HL-60/S4 treated with phorbol 12-myristate 13-acetate at 8.2 ng/mL for 4 days and 3 days (cell line): ENCODE data around the gene MAMDC2.

Experiments used
- in situ Hi-C: fragments of 300-500 bp; cut with MboI; formaldehyde crosslinking; loops from 2 replicates; pipeline ENCODE4 v1.15.0; 2022; ENCODE audit warnings: low sequenced_read_pairs

The MAMDC2 gene

DNA sequence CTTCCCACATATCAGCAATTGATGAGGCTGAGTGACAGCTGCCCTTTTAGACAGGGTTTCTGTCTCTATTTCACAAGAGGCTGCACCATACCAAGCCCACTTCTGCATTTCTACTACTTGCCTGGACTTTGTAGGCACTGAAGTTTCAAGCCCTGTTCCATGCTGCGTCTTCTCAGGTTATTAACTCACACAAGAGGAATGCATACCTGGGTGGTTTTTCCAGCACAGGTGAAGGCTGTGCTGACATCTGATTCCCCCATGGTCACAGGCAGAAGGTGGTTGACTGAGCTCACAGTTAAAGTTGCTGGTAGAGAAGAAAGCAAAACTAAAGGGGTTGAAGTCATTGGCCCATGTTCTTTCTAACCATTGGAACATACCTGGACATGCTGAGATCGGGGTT lies 86.6 kb downstream of the MAMDC2 start:
- in situ Hi-C loops: no loop called here

DNA sequence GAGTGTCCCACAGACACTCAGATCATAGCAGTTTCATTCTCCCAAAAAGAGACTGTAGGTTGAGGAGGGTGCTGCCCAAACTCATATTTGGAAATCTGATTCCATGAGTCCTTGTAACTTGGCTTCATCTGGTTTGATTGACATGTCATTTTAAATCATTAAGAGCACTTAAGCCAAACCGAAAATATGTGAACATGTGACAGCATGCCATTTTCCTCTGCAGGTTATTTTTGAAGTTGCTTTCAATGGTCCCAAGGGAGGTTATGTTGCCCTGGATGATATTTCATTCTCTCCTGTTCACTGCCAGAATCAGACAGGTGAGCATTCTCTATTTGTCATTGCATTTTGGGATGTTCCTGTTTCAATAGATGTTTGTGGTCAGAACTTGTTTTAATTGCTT lies 87.6 kb downstream of the MAMDC2 start:
- in situ Hi-C loops: no loop called here

DNA sequence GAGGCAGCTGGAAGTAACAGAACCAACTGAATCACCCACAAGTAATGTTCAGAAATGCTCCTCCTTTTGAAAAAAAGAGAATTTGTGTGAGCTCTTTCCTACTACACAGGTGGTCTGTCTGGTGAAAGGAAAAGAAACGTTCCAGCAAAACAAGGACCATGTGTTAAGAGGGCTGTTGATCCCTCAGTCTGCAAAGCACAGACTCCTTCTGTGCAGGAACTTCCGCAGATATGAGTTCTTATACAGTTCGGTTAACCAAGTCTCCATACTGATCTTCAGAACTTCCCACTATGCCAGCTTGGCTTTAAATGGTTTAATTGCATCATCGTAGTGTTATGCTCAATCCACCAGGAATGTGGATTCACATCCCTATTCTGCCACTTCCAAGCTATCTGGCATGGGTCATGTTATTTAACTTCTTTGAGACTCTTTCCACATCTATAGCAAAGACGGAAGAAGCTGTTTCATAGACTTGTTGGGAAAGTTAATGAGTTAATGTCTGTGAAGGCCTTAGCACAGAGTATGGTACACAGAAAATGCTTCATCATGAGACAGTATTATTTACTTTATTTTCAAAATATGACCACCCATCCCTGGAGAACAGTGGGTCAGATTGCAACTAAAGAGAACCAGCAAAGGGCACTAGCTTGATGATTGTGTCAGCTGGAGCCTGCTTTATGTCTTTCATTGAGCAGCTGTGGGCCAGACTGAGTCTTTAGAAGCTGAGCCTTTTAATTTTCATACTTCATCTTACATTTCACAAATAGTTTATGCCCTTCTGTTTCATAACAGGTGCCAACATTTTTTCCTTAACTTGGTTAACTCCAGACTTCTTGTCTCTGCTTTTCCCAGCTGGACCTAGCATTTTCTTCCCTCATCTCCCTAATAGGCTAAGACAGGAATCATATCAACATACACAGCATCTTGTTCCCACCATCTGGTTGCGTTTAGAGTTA lies 89.9 kb downstream of the MAMDC2 start:
- in situ Hi-C loops: no loop called here

DNA sequence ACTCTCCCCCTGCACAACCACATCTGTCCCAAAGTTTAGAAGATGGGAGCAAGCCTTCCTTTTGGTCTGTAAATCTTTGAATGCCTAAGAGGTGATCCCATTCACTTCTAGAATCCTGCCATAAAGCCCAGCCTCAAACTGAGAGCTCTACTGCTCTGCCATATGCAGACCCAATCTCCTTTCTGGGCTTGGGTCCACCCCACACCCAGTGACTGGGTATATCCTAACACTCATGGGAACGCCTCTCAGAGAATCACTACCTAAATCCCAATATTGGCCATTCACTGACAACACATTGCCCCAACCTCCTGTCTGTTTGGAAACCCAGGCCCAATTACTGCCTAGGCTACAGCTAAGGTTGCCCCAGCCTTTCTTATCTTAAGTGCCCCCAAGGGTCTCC lies 90.7 kb downstream of the MAMDC2 start:
- in situ Hi-C loops: no loop called here

DNA sequence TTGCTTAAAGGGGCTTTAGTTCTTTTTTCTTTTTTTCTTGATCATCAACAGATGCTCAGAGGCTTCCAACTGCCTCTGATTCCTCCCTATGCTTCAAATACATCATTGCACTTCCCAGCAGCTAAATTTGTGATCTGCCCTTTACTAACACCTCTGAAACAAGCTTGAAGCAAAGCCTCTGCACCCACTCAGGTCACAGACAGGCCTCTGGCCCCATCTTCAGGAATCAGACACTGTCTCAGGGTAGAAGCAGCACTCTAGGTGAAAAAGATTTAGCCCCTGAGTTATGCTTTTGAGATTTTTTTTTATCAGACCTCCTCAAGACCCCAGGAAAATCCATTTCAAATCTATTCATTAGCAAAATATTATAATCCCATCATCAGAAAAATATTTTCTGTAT lies 91.5 kb downstream of the MAMDC2 start:
- in situ Hi-C loops: no loop called here

DNA sequence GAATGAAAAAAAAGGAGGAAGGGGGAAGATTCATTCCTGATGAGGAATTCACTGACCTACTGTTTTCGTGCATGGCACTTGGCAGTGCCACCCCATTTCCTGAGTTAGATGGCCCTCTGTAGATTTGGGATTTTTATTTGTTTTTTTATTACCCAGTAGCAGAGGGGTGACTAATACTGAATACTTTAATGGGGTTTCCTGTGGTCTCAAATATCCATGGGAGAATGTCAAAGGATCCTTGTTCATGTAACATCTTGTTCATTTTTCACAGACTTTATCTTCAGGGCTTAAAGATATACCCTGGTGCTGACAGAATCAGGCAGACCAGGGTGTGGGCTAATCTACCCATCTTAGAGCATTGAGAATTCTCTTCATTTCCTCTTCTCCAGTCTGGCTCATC lies 93.0 kb downstream of the MAMDC2 start:
- in situ Hi-C loops: no loop called here

DNA sequence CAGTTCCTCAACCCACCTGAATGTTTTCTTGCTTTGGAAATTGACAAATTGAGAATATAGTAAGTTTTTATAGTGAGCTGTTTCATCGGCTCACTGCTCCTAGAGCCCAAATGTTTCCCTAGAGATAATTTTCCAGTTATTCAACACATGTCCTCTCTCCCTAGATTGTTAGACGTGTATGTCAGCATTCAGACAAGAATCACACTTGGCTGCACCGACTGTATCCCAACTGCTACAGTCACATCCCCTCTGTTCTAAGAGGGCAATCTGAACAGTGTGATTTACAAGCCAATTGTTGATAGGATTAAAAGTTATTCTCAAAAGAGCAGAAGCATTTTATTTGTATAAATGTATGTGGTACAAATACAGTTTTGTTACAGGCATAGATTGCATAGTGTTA lies 93.9 kb downstream of the MAMDC2 start:
- in situ Hi-C loops: no loop called here

DNA sequence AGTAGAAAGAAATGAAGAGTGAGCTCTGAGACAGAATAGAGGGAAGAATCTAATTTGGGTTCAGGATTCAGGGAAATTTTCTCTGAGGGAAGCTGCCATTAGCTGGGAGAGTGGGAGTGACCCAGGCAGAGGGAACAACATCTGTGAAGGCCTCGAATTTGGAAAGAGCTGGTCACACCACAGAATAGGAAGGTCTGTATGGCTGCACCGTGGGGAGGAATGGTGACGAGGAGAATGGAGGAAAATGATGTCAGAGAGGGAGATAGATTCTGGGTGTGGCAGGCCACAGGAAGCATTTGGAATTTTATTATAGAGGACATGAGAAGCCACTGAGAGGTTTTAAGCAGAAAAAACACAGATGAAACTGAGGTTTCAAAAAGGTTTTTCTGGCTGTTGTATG lies 98.5 kb downstream of the MAMDC2 start:
- in situ Hi-C loops: no loop called here

DNA sequence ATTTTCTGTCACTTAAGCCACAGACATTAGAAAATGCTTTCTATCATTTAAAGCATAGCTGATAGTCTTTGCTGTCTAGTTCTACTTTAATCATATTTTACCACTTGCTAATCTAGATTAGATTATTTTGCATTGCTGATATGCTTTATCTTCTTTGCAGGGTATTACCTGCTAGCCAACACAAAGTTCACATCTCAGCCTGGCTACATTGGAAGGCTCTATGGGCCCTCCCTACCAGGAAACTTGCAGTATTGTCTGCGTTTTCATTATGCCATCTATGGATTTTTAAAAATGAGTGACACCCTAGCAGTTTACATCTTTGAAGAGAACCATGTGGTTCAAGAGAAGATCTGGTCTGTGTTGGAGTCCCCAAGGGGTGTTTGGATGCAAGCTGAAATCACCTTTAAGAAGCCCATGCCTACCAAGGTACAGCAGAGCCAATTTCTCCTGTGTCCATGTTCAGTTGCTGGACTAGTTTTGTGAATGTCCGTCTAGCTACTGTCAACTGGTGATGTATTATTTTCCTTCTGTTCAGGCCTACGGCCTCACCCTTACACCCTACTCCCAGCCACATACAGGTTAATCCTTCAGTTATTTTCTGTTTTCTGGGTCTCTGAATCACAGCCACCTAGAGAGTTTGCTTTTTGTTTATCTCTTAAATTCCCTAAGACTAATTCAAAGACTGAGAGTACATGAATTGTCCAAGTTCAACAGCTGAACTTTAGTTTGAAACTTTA lies 99.9 kb downstream of the MAMDC2 start:
- in situ Hi-C loops: no loop called here

DNA sequence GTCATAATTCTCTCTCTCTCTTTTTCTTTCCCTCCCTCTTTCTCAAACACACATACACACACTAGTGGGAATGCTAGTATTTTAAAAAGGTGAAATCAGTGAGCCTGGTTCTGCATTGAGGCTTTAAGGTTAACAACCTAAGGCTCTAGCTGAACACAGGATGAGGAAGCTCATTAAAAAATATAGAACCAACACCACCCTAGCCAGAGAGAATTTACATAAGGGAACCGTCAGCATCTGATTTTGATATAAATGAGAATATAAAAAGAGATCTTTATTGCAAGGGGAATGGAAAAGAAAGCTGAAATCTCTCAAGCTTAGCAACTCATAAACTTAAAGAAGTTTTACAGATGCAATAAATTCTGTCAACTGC lies 100.5 kb downstream of the MAMDC2 start:
- in situ Hi-C loops: no loop called here

DNA sequence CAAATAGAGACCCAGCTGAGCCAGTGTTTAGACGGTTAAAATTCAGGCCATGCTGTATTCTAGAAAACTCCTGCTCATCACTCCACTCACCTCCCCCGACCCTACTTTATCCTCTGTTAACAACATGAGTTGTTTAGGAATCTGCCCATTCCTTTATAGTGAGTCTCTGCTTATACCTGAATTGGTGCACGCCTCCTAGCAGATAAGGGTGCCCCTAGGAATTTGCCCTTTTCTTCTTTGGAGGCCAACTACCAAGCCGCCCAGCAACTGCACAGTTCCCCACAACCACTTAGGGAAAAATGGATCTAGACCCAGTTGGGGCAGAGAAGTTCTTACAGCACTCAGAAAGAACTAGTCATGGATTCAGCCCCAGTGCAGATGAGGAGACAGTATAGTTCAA lies 102.3 kb downstream of the MAMDC2 start:
- in situ Hi-C loops: no loop called here

DNA sequence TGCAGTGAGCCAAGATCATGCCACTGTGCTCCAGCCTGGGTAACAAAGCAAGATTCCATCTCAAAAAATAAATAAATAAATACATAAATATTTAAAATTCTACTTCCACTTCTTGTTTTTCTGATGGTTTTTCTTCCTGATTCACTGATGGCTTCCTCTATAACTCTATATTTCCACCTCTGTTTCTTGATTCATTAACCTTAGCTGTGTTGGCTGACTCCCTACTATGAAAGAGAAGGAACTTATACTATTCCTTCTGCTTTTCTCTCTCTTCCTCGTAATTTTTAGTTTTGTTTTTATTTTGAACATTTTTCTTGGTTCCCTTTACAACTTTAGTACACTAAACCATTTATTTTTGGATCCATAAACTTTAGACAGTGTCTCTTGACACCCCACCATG lies 103.5 kb downstream of the MAMDC2 start:
- in situ Hi-C loops: no loop called here

DNA sequence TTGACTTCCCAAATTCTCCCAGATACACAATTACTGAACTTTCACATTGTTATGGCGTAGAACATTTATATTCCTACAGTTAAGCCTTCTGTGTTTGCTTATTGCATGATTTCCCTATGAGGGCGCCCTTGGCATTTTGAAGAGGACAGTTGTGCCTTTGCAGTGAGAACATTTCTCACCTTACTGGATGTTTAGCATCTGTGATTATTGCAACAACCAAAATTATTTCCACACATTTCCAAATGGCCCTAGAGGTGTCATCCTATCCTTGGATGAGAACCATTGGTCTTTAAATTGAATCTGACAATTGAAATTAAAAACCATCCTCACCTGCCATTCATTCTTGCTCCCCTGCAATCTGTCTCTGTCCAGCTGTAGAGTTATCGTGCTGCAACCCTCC lies 104.0 kb downstream of the MAMDC2 start:
- in situ Hi-C loops: no loop called here

DNA sequence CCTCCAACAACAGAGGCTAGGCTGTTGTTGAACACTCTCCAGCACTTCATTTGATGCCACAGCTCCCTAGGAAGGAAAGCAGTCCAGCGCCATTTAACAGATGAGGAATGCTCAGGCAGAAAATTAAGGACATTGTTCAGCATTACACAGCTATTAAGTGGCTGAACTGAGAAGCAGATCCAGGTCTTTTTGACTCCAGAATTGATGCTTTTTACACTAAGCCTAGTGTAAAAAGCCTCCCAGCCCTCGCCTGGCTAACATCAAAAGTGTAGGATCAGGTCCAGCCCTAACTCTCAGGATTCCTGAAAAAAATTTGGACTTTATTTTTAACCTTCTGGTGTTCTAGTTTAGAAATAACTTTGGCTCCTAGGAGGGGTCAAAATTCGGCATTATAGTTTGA lies 108.7 kb downstream of the MAMDC2 start:
- in situ Hi-C loops: no loop called here

DNA sequence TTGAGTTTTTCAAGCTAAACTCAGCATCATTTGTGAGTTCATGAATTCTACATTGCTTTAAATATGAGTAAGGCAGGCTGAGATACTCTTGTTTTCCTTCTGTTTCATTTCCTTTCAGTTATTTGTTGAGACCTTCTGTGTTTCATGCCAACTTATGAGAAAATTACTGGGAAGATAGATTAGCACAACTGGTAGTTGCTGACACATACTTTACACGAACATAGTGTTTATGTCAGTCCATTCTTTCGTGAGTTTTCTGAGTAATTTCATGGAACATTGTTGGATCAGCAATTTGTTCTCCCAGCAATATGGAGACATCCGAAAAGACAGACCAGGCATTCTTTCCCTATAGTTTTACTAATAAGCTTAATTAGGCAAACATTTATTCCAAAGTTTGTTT lies 113.1 kb downstream of the MAMDC2 start:
- in situ Hi-C loops: no loop called here

DNA sequence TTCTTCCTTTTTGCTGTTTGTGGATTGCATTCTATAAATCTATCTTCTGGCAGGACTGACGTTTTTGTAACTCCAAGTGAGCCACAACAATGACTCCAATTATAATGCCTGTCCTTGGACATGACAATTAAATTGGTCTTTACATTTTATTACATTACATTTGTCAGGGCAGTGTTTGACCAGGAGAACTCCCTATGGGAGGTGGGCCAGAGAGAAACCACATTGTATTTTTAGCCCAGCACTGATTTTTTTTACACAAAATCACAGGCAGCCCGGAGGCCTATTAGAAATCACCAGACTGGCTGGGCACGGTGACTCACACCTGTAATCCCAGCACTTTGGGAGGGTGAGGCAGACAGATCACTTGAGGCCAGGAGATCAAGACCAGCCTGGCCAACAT lies 116.0 kb downstream of the MAMDC2 start:
- in situ Hi-C loops: no loop called here

DNA sequence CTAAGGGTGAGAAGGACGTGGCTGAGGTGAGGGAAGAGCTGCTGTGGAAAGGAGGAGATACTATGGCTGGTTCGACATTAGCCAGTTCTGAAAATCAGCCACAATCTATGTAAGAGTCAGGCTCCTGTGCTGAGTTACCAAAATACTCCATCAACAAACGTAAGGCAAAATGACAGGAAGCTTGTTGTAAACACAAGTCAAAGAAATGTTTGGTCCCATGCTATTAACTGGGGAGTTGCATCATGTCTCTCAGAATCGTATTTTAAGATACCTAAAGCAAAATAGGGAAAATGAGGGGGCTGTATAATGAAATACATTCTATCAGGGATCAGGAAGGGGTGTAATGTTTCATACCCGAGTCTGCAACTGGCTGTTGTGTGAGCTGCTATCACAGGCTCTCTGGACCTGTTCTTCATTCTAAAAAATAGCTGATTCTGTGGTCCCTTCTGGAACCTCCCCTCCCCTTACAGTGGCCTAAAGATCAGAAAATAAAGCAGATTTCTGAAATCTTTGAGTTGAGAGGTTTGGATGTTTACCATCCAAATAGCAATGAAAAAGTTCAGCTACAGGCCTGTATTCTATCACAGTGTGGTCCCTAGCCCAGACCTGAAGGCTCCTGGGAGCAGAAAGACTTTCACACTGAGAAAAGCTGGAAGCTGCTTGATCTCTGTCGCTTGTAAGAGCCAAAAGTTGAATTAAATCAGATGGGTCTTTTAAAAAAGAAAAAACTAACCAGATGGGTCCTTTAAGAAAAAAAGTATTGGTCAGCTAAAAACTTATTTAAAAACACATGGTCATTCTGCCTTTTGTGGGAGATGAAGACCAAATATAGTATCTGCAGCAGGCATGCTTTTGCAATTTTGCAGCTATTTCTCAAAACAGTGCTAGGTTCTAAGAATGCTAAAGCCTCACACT lies 117.3 kb downstream of the MAMDC2 start:
- in situ Hi-C loops: no loop called here

DNA sequence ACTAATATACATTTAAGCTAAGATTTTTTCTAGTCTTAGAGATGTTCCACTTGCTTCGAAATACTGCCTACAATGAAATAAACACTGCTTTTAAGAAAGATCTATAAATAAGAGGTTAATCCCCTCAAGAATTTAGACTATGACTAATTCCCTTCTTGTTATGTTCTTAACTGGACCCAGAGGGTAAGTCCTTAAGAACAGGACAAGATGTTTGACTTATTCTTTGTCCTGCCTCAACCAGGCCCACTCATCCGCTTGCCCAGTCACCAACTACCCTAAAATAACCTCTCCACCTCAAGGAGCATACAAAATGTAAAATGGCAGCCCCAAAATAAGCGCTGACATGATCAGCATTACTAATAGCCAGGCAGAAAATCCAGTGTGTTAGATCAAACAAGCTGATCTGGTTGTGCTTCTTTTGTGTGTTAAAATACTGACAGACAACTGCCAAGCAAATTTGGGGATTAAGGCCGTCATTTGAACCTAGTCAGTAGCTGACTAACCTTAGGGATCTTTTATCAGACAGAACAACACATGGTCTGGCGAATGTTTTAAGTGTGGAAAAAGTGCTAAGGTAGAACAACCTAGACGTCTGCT lies 121.5 kb downstream of the MAMDC2 start:
- in situ Hi-C loops: no loop called here

DNA sequence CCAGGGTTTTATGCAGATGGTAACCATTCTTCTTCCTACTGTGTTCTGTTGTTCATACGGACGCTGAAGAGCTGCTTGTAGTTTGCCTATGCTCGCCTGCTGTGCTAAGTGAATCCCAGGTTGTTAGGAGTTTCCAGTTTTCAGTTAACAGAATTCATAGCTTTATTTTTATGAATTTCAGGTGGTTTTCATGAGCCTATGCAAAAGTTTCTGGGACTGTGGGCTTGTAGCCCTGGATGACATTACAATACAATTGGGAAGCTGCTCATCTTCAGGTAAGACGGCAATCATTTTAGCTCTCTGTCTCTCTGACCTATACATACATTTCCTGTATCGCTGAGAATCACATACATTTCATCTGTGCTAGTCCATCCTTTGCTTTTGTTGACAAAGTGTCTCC lies 124.9 kb downstream of the MAMDC2 start:
- in situ Hi-C loops: no loop called here

DNA sequence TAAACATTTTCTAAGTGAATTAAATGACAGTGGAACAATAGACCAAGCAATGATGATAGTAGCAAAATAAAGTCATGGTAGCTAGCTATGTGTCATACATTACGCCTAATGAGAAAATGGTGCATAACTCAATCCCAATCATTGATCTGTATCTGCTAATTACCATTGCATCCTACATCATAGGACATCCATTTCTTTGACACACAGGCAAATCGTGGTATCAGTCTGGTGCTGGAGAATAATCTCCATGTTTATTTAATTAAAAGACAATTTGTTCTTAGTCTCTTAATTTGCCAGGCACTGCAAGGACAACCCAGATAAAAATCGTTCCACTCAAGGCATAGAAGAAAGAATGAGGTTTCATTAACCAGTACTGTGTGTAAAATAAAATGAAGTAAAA lies 125.6 kb downstream of the MAMDC2 start:
- in situ Hi-C loops: no loop called here
